Calu3 (cell line): Measurements from ENCODE around the gene CACNA2D4. TPM values are rescaled to one million over a fixed set of nuclear protein-coding genes. Genes with fewer than 3 reads are reported as not detected.

Experiments
- BruUV-seq: library from RNA; stranded (reverse); fragments of 400-500 nt; replicated peaks from 2 replicates; lab custom pipeline; 2021; lab: Mats Ljungman, UMichigan
- CTCF ChIA-PET: fragments of 300-600 bp; sonication (Branson Sonifier 250); formaldehyde crosslinking; loops from one replicate; lab custom pipeline; 2022; ENCODE audit warnings: antibody characterized with exemption; lab: Charles Lee
- DNase-seq: peaks from one replicate; pipeline ENCODE4 v3.0.0; 2022
- H3K27ac Mint-ChIP-seq: one replicate; pipeline ENCODE4 v1.8.0; 2022; ENCODE audit warnings: mixed read lengths; ENCODE audit not compliant: unreplicated experiment
- H3K27me3 Mint-ChIP-seq: one replicate; pipeline ENCODE4 v1.8.0; 2022; ENCODE audit warnings: mixed read lengths; ENCODE audit not compliant: unreplicated experiment
- H3K36me3 Mint-ChIP-seq: one replicate; pipeline ENCODE4 v1.8.0; 2022; ENCODE audit warnings: mild to moderate bottlenecking, moderate library complexity, mixed read lengths; ENCODE audit not compliant: insufficient read depth, unreplicated experiment
- H3K4me1 Mint-ChIP-seq: one replicate; pipeline ENCODE4 v1.8.0; 2022; ENCODE audit warnings: mild to moderate bottlenecking, low read depth, mixed read lengths; ENCODE audit not compliant: unreplicated experiment
- H3K4me3 Mint-ChIP-seq: one replicate; pipeline ENCODE4 v1.8.0; 2022; ENCODE audit warnings: mild to moderate bottlenecking, low read depth, moderate library complexity, mixed read lengths; ENCODE audit not compliant: unreplicated experiment
- H3K9me3 Mint-ChIP-seq: one replicate; pipeline ENCODE4 v1.8.0; 2022; ENCODE audit warnings: low read depth, mixed read lengths; ENCODE audit not compliant: unreplicated experiment
- CTCF ChIP-seq: fragments of 200-600 bp; IDR thresholded peaks from one replicate; pipeline ENCODE4 v1.8.0; 2022; ENCODE audit warnings: antibody characterized with exemption; ENCODE audit not compliant: unreplicated experiment
- intact Hi-C: fragments of 100-400 bp; cut with micrococcal nuclease; formaldehyde crosslinking; loops from one replicate; pipeline ENCODE4 v1.10.0; 2022; ENCODE audit not compliant: unreplicated experiment
- total RNA-seq: library from RNA; stranded (reverse); gene quantifications from 2 replicates; pipeline ENCODE4 v1.2.3, GENCODE V29; 2022

CACNA2D4 gene
- total RNA-seq, 1 experiment from 2014 or later = 0.80 TPM

DNA sequence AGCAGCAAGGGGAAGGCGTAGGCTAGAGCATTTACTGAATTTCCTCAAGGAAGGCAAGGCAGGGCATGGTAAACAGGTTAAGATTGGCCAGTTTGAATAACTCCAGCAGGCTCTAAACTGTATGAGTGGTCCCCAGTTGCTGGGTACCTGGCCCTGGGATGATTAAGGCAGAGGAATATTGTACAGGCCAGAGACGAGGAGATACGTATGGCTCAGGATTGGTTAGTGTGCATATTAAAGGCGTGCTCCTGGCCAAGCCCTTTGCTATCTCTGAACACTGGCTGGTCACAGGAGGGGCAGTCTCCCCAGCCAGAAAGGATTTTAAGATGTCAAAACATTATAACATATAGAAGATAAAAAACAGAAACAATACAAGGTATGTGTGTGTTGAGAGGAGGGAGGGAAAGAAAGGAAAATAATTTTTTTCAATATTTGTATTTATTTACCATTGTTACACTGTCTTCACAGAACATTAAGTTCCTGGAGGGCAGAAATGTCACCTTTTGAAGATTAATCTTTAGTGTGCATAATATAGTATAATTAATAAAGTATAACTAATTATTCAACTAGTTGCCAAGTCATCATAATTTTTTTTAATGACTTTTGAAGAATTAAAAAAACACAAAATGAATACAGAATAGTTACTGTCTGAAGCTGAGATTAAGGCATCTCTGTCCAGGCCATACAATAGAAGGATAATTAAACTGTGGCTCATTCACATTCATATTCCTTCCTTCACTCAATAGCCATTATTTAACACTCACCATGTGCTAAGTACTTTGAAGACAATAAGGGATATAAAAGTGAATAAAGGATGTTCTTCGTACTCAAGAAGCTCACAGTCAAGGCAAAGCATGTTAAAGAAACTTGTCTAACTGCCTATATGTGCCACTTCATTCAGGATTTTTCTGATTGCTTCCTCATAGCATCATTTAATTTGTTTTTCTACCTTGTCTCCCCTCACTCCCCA, 43.9 kb upstream of the CACNA2D4 start:
- no peaks in the 10 kb centered on the region for H3K4me1 Mint-ChIP-seq
- H3K27ac Mint-ChIP-seq = no peak overlapping the region
- no peak for DNase-seq
- no TSS peak for BruUV-seq
- intact Hi-C loops = no loop called here
- H3K9me3 Mint-ChIP-seq = no peaks in the 10 kb centered on the region
- H3K4me3 Mint-ChIP-seq = no peak overlapping the region
- CTCF ChIA-PET = no interaction called here
- H3K36me3 Mint-ChIP-seq = no peaks in the 10 kb centered on the region
- no peak for TF ChIP-seq CTCF
- no peaks in the 10 kb centered on the region for H3K27me3 Mint-ChIP-seq

DNA sequence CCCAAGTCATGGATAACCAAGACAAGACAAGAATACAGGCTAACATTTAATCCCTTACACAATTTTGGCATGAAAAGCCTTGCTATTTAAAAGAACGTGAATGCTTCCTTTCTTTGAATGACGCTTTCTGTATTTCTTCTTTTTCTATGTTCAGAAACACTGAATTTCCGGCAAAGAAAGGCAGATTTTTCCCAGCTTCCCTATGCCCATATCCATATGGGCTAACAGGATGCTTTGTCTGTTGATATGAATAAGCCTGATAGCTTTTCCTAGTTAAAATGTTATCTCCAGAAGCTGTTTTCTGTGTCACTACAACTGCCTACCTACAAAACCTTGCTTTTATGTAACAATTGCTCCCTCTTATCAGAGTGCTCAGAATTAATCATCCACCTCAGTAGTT, 38.3 kb upstream of the CACNA2D4 start:
- intact Hi-C loops = no loop called here
- Mint-ChIP-seq H3K27me3 (no peaks in the 10 kb centered on the region), H3K36me3 (no peaks in the 10 kb centered on the region), H3K9me3 (no peaks in the 10 kb centered on the region), H3K27ac (no peak overlapping the region), H3K4me1 (no peaks in the 10 kb centered on the region), H3K4me3 (no peak overlapping the region)
- BruUV-seq = no TSS peak
- CTCF ChIA-PET = no interaction called here
- TF ChIP-seq CTCF = no peak
- DNase-seq = no peak

- no peaks in the 10 kb centered on the region for H3K36me3 Mint-ChIP-seq
- H3K4me3 Mint-ChIP-seq = no peak overlapping the region
- DNase-seq = no peak
- BruUV-seq = no TSS peak
- no peaks in the 10 kb centered on the region for H3K27me3 Mint-ChIP-seq
- no peak for TF ChIP-seq CTCF
- H3K4me1 Mint-ChIP-seq = no peaks in the 10 kb centered on the region
- intact Hi-C loops = no loop called here
- CTCF ChIA-PET = no interaction called here
- H3K27ac Mint-ChIP-seq = no peak overlapping the region
- H3K9me3 Mint-ChIP-seq = no peaks in the 10 kb centered on the region
These were observed 31.5 kb upstream of the CACNA2D4 start for GRCh38 chr12:1949771-1950470.

DNA sequence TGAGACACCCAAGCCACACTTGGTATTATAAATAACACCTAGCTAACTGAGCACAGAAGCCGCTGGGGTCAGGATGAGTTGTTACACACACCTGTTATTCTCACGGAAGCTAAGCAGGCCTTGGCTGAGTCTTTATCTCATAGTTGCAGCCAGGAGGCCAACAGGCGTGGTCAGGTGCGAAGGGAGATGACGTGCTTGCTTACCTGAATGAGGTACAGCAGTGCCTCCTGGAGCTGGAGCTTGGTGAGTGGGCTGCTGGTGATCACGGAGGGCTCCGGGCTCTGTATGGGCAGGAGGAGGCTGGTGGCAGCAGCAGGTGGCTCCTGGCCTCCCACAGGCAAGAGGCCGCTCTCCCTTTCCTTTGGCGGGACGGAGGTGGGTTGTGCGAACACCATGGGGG, 30.4 kb upstream of the CACNA2D4 start:
- Mint-ChIP-seq H3K36me3 (no peaks in the 10 kb centered on the region), H3K9me3 (no peaks in the 10 kb centered on the region), H3K27me3 (no peaks in the 10 kb centered on the region), H3K4me1 (no peaks in the 10 kb centered on the region), H3K27ac (no peak overlapping the region), H3K4me3 (no peak overlapping the region)
- no peak for TF ChIP-seq CTCF
- no TSS peak for BruUV-seq
- no peak for DNase-seq
- CTCF ChIA-PET = no interaction called here
- intact Hi-C loops = no loop called here
